ENCODE measurements around the gene ASS1. TPM values are rescaled to one million over a fixed set of nuclear protein-coding genes. Genes with fewer than 3 reads are reported as not detected.

ASS1 gene
- total RNA-seq, 1 experiment from 2014 or later, result 5.8 TPM

GRCh38 chr9:130453487-130453886, 8.7 kb downstream of the ASS1 start:
- Histone ChIP-seq H3K4me3 (ENCODE audit: low read depth, low read length, poor library complexity, severe bottlenecking) (no peak overlapping the region), H3K27ac (ENCODE audit: low read depth, low read length, poor library complexity, severe bottlenecking) (no peak overlapping the region), H3K27me3 (replicated peaks; ENCODE audit: insufficient read depth, low read depth, low read length, poor library complexity) (no peaks in the 10 kb centered on the region), H3K36me3 (ENCODE audit: insufficient read depth, low read length, poor library complexity, severe bottlenecking) (no peaks in the 10 kb centered on the region), H3K9me3 (ENCODE audit: low read depth, low read length, poor library complexity, severe bottlenecking) (no peaks in the 10 kb centered on the region), H3K4me1 (ENCODE audit: insufficient read depth, low read length, poor library complexity, severe bottlenecking) (peaks cover 5% of the 10 kb centered on the region)
- ChIA-PET POLR2A (ENCODE audit: low non-redundant PET) (interaction anchor here (0.5 kb wide), 1 partner anchor 232 kb away, joined by 5 read pairs; no protein-coding TSS in a partner anchor), CTCF (no interaction called here)
- intact Hi-C loops (cut with micrococcal nuclease; ENCODE audit: unreplicated experiment), result no loop called here
- BruUV-seq (replicated peaks), result no TSS peak
- TF ChIP-seq CTCF (conservative IDR thresholded peaks at IDR 0.05; ENCODE audit: low read depth, low read length), result no peak
- no peak for TF ChIP-seq EZH2 (IDR thresholded peaks at IDR 0.05; ENCODE audit: borderline replicate concordance, low read depth, low read length, poor library complexity, severe bottlenecking)
- no peak for DNase-seq (ENCODE audit: low spot score)

- DNase-seq (ENCODE audit: low spot score), result no peak
- intact Hi-C loops (cut with micrococcal nuclease; ENCODE audit: unreplicated experiment), result no loop called here
Measured at GRCh38 chr9:130454096-130454811, 9.5 kb downstream of the ASS1 start.

GRCh38 chr9:130454812-130455325, 10.1 kb downstream of the ASS1 start:
- BruUV-seq (replicated peaks), result no TSS peak
- Histone ChIP-seq H3K27ac (ENCODE audit: low read depth, low read length, poor library complexity, severe bottlenecking) (no peak overlapping the region), H3K27me3 (replicated peaks; ENCODE audit: insufficient read depth, low read depth, low read length, poor library complexity) (no peaks in the 10 kb centered on the region), H3K4me3 (ENCODE audit: low read depth, low read length, poor library complexity, severe bottlenecking) (no peak overlapping the region), H3K4me1 (ENCODE audit: insufficient read depth, low read length, poor library complexity, severe bottlenecking) (peaks cover 5% of the 10 kb centered on the region), H3K36me3 (ENCODE audit: insufficient read depth, low read length, poor library complexity, severe bottlenecking) (no peaks in the 10 kb centered on the region), H3K9me3 (ENCODE audit: low read depth, low read length, poor library complexity, severe bottlenecking) (no peaks in the 10 kb centered on the region)
- intact Hi-C loops (cut with micrococcal nuclease; ENCODE audit: unreplicated experiment), result no loop called here
- POLR2A ChIA-PET (ENCODE audit: low non-redundant PET), result interaction anchor here (0.6 kb wide), 1 partner anchor 350 kb away, joined by 3 read pairs; no protein-coding TSS in a partner anchor
- CTCF ChIA-PET, result no interaction called here
- no peak for DNase-seq (ENCODE audit: low spot score)
- TF ChIP-seq EZH2 (IDR thresholded peaks at IDR 0.05; ENCODE audit: borderline replicate concordance, low read depth, low read length, poor library complexity, severe bottlenecking) (no peak), CTCF (conservative IDR thresholded peaks at IDR 0.05; ENCODE audit: low read depth, low read length) (no peak)

More at GRCh38 chr9:130454096-130454811, 9.5 kb downstream of the ASS1 start:
- no peaks in the 10 kb centered on the region for H3K9me3 ChIP-seq (ENCODE audit: low read depth, low read length, poor library complexity, severe bottlenecking)
- H3K4me3 ChIP-seq (ENCODE audit: low read depth, low read length, poor library complexity, severe bottlenecking), result no peak overlapping the region
- H3K36me3 ChIP-seq (ENCODE audit: insufficient read depth, low read length, poor library complexity, severe bottlenecking), result no peaks in the 10 kb centered on the region
- H3K27me3 ChIP-seq (replicated peaks; ENCODE audit: insufficient read depth, low read depth, low read length, poor library complexity), result no peaks in the 10 kb centered on the region
- H3K4me1 ChIP-seq (ENCODE audit: insufficient read depth, low read length, poor library complexity, severe bottlenecking), result peaks cover 5% of the 10 kb centered on the region
- TF ChIP-seq EZH2 (IDR thresholded peaks at IDR 0.05; ENCODE audit: borderline replicate concordance, low read depth, low read length, poor library complexity, severe bottlenecking) (no peak), CTCF (conservative IDR thresholded peaks at IDR 0.05; ENCODE audit: low read depth, low read length) (no peak)
- POLR2A ChIA-PET (ENCODE audit: low non-redundant PET), result interaction anchor here (0.6 kb wide), 1 partner anchor 351 kb away, joined by 3 read pairs; no protein-coding TSS in a partner anchor
- no peak overlapping the region for H3K27ac ChIP-seq (ENCODE audit: low read depth, low read length, poor library complexity, severe bottlenecking)
- no TSS peak for BruUV-seq (replicated peaks)
- CTCF ChIA-PET, result no interaction called here
